ENCODE results near the gene OTOF. TPM values are rescaled to one million over a fixed set of nuclear protein-coding genes. Genes with fewer than 3 reads are reported as not detected.

Gene OTOF
- total and polyA plus RNA-seq, 2 experiments from 2014 or later: 0.21 to 0.23 TPM

DNA sequence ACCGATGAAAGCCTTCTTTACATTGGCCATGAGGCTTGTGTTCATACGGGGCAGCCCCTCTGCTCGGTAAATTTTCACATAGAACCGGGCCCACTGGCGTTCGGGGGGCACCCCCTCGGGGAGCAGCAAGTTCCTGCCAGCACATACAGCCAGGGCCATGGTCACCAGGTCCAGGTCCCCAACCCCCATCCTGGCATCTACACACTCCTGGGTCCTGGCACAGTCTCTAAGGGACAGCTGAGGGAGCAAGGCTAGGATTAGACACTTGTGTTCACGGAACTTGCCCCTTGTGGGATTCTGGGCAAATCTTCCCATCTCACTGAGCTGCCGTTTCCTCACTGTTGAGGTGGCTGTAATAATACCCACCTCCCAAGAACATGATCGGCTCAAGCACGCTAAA lies 5.6 kb upstream of the OTOF start (continued):
- TF ChIP-seq, protein P1, sequence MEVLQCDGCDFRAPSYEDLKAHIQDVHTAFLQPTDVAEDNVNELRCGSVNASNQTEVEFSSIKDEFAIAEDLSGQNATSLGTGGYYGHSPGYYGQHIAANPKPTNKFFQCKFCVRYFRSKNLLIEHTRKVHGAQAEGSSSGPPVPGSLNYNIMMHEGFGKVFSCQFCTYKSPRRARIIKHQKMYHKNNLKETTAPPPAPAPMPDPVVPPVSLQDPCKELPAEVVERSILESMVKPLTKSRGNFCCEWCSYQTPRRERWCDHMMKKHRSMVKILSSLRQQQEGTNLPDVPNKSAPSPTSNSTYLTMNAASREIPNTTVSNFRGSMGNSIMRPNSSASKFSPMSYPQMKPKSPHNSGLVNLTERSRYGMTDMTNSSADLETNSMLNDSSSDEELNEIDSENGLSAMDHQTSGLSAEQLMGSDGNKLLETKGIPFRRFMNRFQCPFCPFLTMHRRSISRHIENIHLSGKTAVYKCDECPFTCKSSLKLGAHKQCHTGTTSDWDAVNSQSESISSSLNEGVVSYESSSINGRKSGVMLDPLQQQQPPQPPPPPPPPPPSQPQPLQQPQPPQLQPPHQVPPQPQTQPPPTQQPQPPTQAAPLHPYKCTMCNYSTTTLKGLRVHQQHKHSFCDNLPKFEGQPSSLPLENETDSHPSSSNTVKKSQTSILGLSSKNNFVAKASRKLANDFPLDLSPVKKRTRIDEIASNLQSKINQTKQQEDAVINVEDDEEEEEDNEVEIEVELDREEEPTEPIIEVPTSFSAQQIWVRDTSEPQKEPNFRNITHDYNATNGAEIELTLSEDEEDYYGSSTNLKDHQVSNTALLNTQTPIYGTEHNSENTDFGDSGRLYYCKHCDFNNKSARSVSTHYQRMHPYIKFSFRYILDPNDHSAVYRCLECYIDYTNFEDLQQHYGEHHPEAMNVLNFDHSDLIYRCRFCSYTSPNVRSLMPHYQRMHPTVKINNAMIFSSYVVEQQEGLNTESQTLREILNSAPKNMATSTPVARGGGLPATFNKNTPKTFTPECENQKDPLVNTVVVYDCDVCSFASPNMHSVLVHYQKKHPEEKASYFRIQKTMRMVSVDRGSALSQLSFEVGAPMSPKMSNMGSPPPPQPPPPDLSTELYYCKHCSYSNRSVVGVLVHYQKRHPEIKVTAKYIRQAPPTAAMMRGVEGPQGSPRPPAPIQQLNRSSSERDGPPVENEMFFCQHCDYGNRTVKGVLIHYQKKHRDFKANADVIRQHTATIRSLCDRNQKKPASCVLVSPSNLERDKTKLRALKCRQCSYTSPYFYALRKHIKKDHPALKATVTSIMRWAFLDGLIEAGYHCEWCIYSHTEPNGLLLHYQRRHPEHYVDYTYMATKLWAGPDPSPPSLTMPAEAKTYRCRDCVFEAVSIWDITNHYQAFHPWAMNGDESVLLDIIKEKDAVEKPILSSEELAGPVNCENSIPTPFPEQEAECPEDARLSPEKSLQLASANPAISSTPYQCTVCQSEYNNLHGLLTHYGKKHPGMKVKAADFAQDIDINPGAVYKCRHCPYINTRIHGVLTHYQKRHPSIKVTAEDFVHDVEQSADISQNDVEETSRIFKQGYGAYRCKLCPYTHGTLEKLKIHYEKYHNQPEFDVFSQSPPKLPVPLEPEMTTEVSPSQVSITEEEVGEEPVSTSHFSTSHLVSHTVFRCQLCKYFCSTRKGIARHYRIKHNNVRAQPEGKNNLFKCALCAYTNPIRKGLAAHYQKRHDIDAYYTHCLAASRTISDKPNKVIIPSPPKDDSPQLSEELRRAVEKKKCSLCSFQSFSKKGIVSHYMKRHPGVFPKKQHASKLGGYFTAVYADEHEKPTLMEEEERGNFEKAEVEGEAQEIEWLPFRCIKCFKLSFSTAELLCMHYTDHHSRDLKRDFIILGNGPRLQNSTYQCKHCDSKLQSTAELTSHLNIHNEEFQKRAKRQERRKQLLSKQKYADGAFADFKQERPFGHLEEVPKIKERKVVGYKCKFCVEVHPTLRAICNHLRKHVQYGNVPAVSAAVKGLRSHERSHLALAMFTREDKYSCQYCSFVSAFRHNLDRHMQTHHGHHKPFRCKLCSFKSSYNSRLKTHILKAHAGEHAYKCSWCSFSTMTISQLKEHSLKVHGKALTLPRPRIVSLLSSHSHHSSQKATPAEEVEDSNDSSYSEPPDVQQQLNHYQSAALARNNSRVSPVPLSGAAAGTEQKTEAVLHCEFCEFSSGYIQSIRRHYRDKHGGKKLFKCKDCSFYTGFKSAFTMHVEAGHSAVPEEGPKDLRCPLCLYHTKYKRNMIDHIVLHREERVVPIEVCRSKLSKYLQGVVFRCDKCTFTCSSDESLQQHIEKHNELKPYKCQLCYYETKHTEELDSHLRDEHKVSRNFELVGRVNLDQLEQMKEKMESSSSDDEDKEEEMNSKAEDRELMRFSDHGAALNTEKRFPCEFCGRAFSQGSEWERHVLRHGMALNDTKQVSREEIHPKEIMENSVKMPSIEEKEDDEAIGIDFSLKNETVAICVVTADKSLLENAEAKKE (CRISPR knock-in tag; IDR thresholded peaks at IDR 0.05): no peak
- TF ChIP-seq JUNB (IDR thresholded peaks at IDR 0.05; ENCODE audit: unreplicated experiment) (no peak), STAT1 (IDR thresholded peaks at IDR 0.05; ENCODE audit: unreplicated experiment) (no peak), POLR2AphosphoS5 (IDR thresholded peaks at IDR 0.05; ENCODE audit: low read depth) (no peak)
- TF ChIP-seq, protein P2, sequence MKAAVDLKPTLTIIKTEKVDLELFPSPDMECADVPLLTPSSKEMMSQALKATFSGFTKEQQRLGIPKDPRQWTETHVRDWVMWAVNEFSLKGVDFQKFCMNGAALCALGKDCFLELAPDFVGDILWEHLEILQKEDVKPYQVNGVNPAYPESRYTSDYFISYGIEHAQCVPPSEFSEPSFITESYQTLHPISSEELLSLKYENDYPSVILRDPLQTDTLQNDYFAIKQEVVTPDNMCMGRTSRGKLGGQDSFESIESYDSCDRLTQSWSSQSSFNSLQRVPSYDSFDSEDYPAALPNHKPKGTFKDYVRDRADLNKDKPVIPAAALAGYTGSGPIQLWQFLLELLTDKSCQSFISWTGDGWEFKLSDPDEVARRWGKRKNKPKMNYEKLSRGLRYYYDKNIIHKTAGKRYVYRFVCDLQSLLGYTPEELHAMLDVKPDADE (IDR thresholded peaks at IDR 0.05): no peak

DNA sequence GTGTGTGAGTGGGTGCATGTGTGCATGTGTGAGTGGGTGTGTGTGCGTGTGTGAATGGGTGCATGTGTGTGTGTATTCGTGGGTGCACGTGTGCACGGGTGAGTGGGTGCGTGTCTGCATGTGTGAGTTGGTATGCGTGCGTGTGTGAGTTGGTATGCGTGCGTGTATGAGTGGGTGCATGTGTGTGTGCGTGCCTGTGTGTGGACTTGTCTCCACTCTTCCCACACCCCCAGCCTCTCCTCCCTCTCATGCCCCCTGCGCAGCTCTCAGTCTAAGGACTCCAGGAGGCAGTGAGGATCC lies 5.1 kb upstream of the OTOF start:
- Histone ChIP-seq H3K27ac (ENCODE audit: low read depth) (no peak overlapping the region), H3K79me2 (replicated peaks; ENCODE audit: insufficient read depth) (no peaks in the 10 kb centered on the region), H3K27me3 (ENCODE audit: insufficient read depth) (no peaks in the 10 kb centered on the region), H3K4me3 (no peak overlapping the region), H3K36me3 (ENCODE audit: insufficient read depth) (no peaks in the 10 kb centered on the region), H3K9me2 (ENCODE audit: insufficient read depth) (no peaks in the 10 kb centered on the region), H3K4me1 (ENCODE audit: insufficient read depth) (no peaks in the 10 kb centered on the region), H4K20me1 (replicated peaks; ENCODE audit: insufficient read depth) (no peaks in the 10 kb centered on the region), H2AFZ (no peak overlapping the region), H3K4me2 (no peak overlapping the region), H3F3A (replicated peaks; ENCODE audit: low read depth) (no peaks in the 10 kb centered on the region)
- no peak for DNase-seq (ENCODE audit: low spot score)
- Mint-ChIP-seq H3K9me3 (no peaks in the 10 kb centered on the region), H3K27me3 (ENCODE audit: insufficient read depth, low read depth, poor library complexity) (peaks cover 10% of the 10 kb centered on the region), H3K27ac (no peak overlapping the region), H3K4me3 (no peak overlapping the region), H3K36me3 (ENCODE audit: low read depth) (no peaks in the 10 kb centered on the region), H3K4me1 (no peaks in the 10 kb centered on the region; the same call in 2 of the 3 replicates)
- no peak for ATAC-seq
- TF ChIP-seq, protein P1 (CRISPR knock-in tag; IDR thresholded peaks at IDR 0.05): no peak
- TF ChIP-seq, protein P3, sequence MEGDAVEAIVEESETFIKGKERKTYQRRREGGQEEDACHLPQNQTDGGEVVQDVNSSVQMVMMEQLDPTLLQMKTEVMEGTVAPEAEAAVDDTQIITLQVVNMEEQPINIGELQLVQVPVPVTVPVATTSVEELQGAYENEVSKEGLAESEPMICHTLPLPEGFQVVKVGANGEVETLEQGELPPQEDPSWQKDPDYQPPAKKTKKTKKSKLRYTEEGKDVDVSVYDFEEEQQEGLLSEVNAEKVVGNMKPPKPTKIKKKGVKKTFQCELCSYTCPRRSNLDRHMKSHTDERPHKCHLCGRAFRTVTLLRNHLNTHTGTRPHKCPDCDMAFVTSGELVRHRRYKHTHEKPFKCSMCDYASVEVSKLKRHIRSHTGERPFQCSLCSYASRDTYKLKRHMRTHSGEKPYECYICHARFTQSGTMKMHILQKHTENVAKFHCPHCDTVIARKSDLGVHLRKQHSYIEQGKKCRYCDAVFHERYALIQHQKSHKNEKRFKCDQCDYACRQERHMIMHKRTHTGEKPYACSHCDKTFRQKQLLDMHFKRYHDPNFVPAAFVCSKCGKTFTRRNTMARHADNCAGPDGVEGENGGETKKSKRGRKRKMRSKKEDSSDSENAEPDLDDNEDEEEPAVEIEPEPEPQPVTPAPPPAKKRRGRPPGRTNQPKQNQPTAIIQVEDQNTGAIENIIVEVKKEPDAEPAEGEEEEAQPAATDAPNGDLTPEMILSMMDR (conservative IDR thresholded peaks at IDR 0.05; ENCODE audit: low read depth in 2 of 2): no peak

All from GM23338 (cell line).